Activated CD4-positive, alpha-beta T cell treated with anti-CD3 and anti-CD28 coated beads, Interleukin-2, amount 50 U/mL, for 24 hours (primary cell): ENCODE measurements around the gene TRIO.

Source experiments
- DNase-seq, 2 donors: peaks; one replicate each; pipeline ENCODE4 v3.0.0-alpha.2; 2020; ENCODE audit warnings: low read depth in 1 of 2, low spot score in 1 of 2

Gene TRIO

GRCh38 chr5:14146725-14147124 lies 3.6 kb downstream of the TRIO start:
- no peak for DNase-seq

DNA sequence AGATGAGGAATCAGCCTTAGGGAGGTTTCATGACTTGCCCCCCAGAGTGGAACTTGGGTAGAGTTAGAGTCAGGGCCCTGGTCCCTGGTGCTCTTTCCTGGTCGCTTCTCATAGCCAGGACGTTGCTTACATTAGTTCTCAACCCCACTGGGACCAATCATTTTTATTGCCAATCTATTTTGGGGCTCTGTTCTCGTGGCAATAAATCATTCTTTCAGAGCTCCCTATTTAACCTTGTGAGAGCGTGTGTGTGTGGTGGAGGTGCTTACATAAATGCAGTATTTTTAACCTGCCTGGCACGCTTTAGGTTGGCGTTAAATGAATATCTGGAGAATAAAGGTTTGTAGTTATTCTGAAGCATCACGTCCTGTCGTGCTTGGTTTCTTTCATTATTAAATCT lies 4.1 kb downstream of the TRIO start:
- no peak for DNase-seq

DNA sequence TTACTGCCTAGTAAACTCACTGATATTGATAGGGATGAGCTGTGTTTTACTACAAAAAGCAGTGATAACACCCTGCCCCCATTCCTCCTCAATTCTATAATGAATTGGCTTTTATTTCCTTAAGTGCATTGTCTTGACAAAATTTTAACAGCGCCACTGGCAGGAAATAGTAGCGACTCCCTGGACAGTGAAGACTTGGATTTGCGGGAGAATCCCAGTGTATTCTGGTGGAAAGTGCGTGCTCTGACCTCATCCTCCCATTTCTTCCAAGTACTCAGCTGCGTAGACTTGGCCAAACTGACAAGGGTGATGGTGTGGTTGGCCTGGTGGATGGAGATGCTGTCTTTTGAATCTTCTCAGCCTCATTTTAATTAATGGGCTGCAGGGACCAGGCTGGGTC lies 5.3 kb downstream of the TRIO start:
- DNase-seq, result no peak

DNA sequence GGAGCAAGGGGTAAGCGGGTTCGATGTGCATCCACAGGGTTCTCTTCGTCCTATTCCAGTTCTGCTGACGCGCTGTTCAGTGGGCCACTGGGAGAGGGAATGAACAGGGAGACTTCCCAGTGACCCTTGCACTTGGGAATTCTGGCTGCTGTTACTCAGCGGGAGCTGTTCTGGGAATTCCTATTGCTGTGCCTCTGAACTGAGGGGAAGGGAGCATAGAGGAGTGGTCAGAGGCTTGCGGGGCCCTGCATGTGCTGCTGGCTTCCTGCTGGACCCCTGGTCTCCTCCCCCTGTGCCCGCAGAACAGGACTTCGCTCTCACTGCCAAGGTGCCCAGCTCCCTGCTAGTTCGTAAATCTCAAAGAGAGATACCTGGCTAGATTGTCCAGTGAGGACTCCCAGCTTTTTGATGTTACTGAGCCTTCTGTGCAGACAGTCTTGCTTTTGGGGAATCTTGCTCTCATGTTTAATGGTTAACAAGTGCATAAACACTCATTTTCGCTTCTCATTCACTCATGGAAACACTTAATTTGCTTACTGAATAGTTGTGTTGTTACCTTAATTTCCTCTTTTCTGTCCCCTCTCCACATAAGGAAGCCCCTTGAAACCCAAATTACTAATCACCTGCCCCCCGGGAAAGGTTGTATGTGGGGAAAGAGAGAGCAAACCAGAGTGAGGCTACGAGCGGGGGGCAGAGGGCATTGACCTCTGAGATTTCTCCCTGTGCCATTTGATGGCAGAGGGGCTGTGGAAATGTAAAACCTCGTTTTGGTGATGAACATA lies 5.9 kb downstream of the TRIO start:
- no peak for DNase-seq

- no peak for DNase-seq
Observed at GRCh38 chr5:14149672-14150274, 6.6 kb downstream of the TRIO start.

GRCh38 chr5:14151416-14151815 lies 8.3 kb downstream of the TRIO start:
- no peak for DNase-seq

- no peak for DNase-seq
Observed at GRCh38 chr5:14153071-14153864, 10.1 kb downstream of the TRIO start.

GRCh38 chr5:14153932-14154731 lies 11.0 kb downstream of the TRIO start:
- no peak for DNase-seq

DNA sequence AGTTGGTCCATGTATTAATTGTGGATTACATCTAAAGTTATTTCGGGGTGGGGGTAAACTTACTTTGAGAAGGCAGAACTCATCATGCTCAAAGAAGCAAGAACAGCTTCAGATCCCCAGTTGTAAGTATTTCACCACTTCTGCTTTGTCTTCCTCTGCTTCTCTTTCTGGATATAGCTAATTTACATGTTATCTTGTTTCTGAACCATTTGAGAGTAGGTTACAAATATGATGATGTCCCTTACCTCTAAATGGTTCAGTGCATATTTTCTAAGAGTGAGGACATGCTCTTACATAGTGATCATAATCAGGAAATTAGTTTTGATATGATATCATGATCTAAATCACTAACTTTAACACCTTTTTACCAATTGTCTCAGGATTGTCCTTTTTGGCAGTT lies 11.9 kb downstream of the TRIO start:
- DNase-seq, result no peak

GRCh38 chr5:14155739-14156138 lies 12.6 kb downstream of the TRIO start:
- DNase-seq, result no peak

DNA sequence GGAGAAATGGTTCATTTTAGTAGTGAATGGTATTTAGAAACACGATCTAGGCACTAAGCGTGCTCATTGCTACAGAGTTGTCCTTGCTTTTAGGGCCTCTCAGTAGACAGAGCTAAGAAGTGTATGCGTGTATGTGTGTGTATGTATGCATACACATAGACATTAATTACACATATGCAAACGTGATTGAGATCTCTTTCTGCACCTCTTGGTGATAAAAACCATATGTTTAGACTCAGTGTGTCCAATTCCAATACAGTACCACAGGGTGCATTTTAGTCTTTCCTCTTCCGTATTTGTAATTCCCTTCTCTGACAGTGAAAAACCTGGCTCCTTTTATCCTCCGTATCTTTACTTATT lies 13.1 kb downstream of the TRIO start:
- DNase-seq, result no peak

DNA sequence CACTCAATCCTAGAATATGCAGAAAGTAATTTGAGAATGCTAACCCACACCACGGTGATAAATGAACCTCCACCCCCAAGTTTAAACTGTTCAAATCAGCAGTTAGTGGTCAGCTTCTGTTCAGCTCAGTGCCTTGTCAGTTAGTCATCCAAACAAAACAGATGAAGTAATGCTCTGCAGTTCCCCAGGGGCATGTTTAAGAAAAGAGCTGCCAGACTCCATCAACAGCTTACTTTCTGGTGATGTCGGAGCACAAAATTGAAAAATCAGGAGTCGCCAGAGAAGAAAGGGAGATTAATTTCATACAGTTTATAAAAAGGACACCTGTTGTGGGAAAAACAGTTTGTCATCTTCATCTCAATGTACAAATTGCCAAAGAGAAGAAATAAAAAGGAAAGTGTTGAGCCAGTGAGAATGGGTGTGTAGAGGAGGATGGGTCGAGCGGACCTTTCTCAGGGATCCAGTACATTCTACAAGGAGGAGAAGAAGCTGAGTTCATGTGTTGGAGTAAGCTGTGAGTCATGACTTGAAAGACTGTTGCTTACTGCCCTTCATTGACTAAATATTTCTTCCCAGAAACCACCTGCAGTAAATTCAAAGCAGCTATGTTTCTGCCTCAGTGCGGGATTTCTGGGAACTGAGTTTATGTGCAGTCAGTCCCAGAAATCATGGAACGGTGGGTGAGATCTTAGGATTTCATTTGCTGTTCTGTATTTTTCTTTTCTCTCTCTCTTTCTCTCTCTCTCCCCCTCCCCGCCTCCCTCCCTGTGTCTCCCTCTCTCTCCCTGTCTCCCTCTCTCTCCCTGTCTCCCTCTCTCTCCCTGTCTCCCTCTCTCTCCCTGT lies 13.7 kb downstream of the TRIO start:
- DNase-seq, result no peak

- no peak for DNase-seq
Observed at GRCh38 chr5:14157493-14157782, 14.3 kb downstream of the TRIO start.

GRCh38 chr5:14158890-14159666 lies 15.9 kb downstream of the TRIO start:
- no peak for DNase-seq

- no peak for DNase-seq
Observed at GRCh38 chr5:14161825-14162556, 18.8 kb downstream of the TRIO start.

GRCh38 chr5:14164164-14165163 lies 21.3 kb downstream of the TRIO start:
- DNase-seq, result no peak

DNA sequence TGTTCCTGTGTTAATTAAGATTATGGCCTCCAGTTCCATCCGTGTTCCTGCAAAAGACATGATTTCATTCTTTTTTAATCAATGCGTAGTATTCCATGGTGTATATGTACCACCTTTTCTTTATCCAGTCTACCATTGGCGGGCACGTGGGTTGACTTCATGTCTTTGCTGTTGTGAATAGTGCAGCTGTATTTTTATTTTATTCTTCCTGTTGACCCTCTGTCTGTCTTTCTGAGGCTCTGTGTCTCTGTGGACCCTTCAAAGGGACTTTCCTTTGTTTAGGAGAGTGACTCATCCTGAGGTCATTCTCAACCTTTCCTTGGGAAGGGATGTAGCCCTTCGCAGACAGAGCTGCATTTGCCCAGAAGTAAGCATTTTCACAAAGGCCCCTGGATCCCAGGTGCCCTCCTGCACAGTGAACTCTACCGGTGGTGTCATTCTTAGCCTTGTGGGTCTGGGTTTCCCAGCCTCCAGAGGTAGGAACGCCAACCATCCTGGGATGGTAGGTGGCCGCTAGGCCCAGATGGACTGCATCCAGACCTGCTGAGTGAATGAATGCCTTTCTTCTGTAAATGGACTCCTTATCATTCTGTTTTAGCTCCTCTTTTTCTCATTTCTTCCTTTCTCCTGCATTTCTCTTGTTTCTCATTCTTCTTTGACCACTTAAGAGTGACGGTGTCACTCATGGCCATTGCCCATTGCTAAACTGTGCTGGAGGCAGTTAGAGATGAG lies 22.4 kb downstream of the TRIO start:
- no peak for DNase-seq
